Measurements from ENCODE around the gene OSCAR.

- TF ChIP-seq POLR2AphosphoS5 (IDR thresholded peaks at IDR 0.05; ENCODE audit: low read depth, low read length) (no peak), SIN3A (IDR thresholded peaks at IDR 0.05; ENCODE audit: borderline replicate concordance, insufficient read depth, low read length) (no peak)
These were observed 48.6 kb upstream of the OSCAR start for GRCh38 chr19:54149021-54149812.
